ENCODE data around the gene GSTM3. TPM values are rescaled to one million over a fixed set of nuclear protein-coding genes. Genes with fewer than 3 reads are reported as not detected.

GSTM3 gene
- total and polyA plus RNA-seq, 2 donors from 2014 or later = 54.7 to 405 TPM

DNA sequence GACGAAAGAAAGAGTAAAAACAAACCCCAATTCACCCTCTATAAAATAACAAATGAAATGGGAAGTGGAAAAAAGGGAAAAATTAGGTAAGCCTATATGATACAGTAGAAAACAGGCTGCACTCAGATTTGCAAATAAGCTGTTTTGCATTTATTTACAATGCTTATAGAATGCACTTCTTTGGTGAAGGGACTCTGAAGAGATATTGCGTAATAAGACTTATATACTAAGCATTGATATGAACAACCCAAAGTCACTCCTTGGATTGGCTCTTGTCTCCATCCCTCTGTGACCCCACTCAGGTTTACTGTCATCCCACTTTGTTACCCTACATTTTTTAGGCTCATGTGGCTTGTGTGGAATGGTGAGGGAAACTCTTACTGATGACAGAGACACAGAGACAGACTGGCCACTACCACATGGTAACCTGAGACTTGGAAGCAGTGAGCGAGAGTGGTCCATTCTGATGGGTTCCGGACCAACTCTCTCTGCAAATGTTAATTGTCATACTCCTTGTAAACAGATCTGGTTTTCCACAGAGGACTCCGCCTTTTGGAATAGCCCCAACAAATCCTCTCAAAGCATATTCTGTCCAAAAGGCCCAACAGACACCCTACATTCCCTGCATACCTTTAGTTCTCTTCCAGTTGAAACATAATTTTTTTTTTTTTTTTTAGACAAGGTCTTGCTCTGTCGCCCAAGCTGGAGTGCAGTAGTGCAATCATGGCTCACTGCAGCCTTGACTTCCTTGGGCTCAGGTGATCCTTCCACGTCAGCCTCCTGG is 17.7 kb downstream of the GSTM3 start:
- FAIRE-seq (no peak), DNase-seq (peak in 2 of 5 donors; percentile 14 to 45)
- Histone ChIP-seq H3K9me3 (ENCODE audit: control insufficient read depth in 2 of 3, insufficient read depth in 1 of 3, low read length in 3 of 3) (no peaks in the 10 kb centered on the region), H3K36me3 (ENCODE audit: control insufficient read depth in 2 of 3, insufficient read depth in 3 of 3, low read length in 3 of 3) (no peaks in the 10 kb centered on the region), H3K4me3 (ENCODE audit: low read length in 3 of 3) (no peak overlapping the region), H3K9ac (ENCODE audit: low read length in 3 of 3) (no peak overlapping the region), H3K27ac (ENCODE audit: low read depth in 2 of 2, low read length in 2 of 2) (no peak overlapping the region), H3K4me1 (ENCODE audit: control insufficient read depth in 2 of 3, insufficient read depth in 2 of 3, low read depth in 1 of 3, low read length in 3 of 3) (no peaks in the 10 kb centered on the region), H3K27me3 (ENCODE audit: control insufficient read depth, insufficient read depth, low read length) (no peaks in the 10 kb centered on the region)
- TF ChIP-seq CTCF (IDR thresholded peaks at IDR 0.05; ENCODE audit: borderline replicate concordance, extremely low read depth, insufficient read depth) = no peak
- intact Hi-C loops (cut with DNase I) = no loop called here

- no peak overlapping the region for H3K9ac ChIP-seq (ENCODE audit: low read length in 3 of 3)
- no peak for TF ChIP-seq CTCF (IDR thresholded peaks at IDR 0.05; ENCODE audit: borderline replicate concordance, extremely low read depth, insufficient read depth)
- H3K27ac ChIP-seq (ENCODE audit: low read depth in 2 of 2, low read length in 2 of 2) = no peak overlapping the region
- no peak overlapping the region for H3K4me3 ChIP-seq (ENCODE audit: low read length in 3 of 3)
- no peaks in the 10 kb centered on the region for H3K4me1 ChIP-seq (ENCODE audit: control insufficient read depth in 2 of 3, insufficient read depth in 2 of 3, low read depth in 1 of 3, low read length in 3 of 3)
- intact Hi-C loops (cut with DNase I) = no loop called here
- FAIRE-seq = no peak
- DNase-seq = no peak
- H3K9me3 ChIP-seq (ENCODE audit: control insufficient read depth in 2 of 3, insufficient read depth in 1 of 3, low read length in 3 of 3) = no peaks in the 10 kb centered on the region
- no peaks in the 10 kb centered on the region for H3K27me3 ChIP-seq (ENCODE audit: control insufficient read depth, insufficient read depth, low read length)
- H3K36me3 ChIP-seq (ENCODE audit: control insufficient read depth in 2 of 3, insufficient read depth in 3 of 3, low read length in 3 of 3) = no peaks in the 10 kb centered on the region
Measured at GRCh38 chr1:109721971-109722370, 18.9 kb downstream of the GSTM3 start.

DNA sequence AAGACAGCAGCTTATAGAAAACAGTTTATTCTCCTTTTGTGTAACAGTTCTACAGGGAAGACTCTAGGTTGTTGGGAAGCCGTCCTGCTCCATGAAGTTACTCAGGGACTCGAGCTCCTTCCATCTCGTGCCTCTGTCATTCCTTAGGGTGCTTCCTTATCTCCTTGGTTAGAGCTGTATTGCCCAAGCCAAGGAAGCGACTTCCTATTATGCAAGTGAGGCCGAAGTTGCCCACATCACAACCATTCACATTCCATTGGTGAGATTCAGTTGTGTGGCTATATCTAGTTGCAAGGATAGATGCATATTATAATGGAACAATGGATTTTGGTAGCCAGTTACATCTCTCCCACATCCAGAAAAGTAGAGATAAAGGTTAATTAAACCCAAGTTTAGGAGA is 19.8 kb downstream of the GSTM3 start:
- no peak for TF ChIP-seq CTCF (IDR thresholded peaks at IDR 0.05; ENCODE audit: borderline replicate concordance, extremely low read depth, insufficient read depth)
- Histone ChIP-seq H3K4me3 (ENCODE audit: low read length in 3 of 3) (no peak overlapping the region), H3K9ac (ENCODE audit: low read length in 3 of 3) (no peak overlapping the region), H3K4me1 (ENCODE audit: control insufficient read depth in 2 of 3, insufficient read depth in 2 of 3, low read depth in 1 of 3, low read length in 3 of 3) (no peaks in the 10 kb centered on the region), H3K9me3 (ENCODE audit: control insufficient read depth in 2 of 3, insufficient read depth in 1 of 3, low read length in 3 of 3) (no peaks in the 10 kb centered on the region), H3K27me3 (ENCODE audit: control insufficient read depth, insufficient read depth, low read length) (no peaks in the 10 kb centered on the region), H3K27ac (ENCODE audit: low read depth in 2 of 2, low read length in 2 of 2) (no peak overlapping the region), H3K36me3 (ENCODE audit: control insufficient read depth in 2 of 3, insufficient read depth in 3 of 3, low read length in 3 of 3) (no peaks in the 10 kb centered on the region)
- FAIRE-seq (no peak), DNase-seq (no peak)
- intact Hi-C loops (cut with DNase I) = no loop called here

Measured in kidney (tissue), 14 donors.